Breast epithelium (tissue), 3 donors: ENCODE measurements around the gene EPDR1.

Experiments
- POLR2A ChIP-seq: fragments of 450-650 bp; IDR thresholded peaks from one replicate; pipeline ENCODE4 v1.6.1; 2016; ENCODE audit warnings: antibody characterized with exemption, mild to moderate bottlenecking, moderate library complexity
- POLR2AphosphoS5 ChIP-seq, 3 donors: sonication (generic); formaldehyde crosslinking; IDR thresholded peaks; one replicate each; pipeline ENCODE4 v1.6.1; 2017; ENCODE audit warnings: antibody characterized with exemption in 3 of 3
- TF ChIP-seq, protein P1 (sequence below), 3 donors: fragments of 450-650 bp; IDR thresholded peaks; one replicate each; pipeline ENCODE4 v1.5.1; 2016 to 2017; ENCODE audit warnings: antibody characterized with exemption in 3 of 3, mild to moderate bottlenecking in 3 of 3, moderate library complexity in 3 of 3

DNA sequence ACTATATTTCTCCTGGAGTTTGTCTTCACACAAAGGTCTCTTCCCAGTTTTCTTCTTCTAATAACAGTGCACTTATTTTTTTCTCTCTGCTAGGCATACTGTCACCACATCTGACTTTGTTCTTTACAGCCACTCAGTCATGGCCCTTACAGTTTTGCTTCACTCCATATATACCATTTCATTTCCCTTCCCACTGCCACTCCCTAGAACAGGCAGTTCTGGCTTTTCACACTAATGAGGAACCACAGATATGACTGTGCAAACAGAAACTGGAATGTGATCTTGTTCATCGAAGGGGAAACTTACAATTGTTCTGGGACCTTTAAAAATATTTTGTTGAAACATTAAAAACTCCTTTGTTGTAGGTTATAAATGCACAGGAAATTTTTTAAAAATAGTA, 67.3 kb downstream of the EPDR1 start:
- no peak for TF ChIP-seq POLR2AphosphoS5 (IDR thresholded peaks at IDR 0.05)
- TF ChIP-seq, protein P1, sequence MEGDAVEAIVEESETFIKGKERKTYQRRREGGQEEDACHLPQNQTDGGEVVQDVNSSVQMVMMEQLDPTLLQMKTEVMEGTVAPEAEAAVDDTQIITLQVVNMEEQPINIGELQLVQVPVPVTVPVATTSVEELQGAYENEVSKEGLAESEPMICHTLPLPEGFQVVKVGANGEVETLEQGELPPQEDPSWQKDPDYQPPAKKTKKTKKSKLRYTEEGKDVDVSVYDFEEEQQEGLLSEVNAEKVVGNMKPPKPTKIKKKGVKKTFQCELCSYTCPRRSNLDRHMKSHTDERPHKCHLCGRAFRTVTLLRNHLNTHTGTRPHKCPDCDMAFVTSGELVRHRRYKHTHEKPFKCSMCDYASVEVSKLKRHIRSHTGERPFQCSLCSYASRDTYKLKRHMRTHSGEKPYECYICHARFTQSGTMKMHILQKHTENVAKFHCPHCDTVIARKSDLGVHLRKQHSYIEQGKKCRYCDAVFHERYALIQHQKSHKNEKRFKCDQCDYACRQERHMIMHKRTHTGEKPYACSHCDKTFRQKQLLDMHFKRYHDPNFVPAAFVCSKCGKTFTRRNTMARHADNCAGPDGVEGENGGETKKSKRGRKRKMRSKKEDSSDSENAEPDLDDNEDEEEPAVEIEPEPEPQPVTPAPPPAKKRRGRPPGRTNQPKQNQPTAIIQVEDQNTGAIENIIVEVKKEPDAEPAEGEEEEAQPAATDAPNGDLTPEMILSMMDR (IDR thresholded peaks at IDR 0.05), result no peak
- TF ChIP-seq POLR2A, result no peak
